ENCODE data around the gene MED20. TPM values are rescaled to one million over a fixed set of nuclear protein-coding genes. Genes with fewer than 3 reads are reported as not detected.

Gene MED20
- total RNA-seq, 1 experiment from 2014 or later = 42.4 TPM

- TF ChIP-seq ARID4B (CRISPR knock-in tag; IDR thresholded peaks at IDR 0.05; ENCODE audit: borderline replicate concordance) (no peak), MXD4 (CRISPR knock-in tag; IDR thresholded peaks at IDR 0.05; ENCODE audit: borderline replicate concordance) (no peak), CREM (CRISPR knock-in tag; IDR thresholded peaks at IDR 0.05) (no peak), CBFB (CRISPR knock-in tag; IDR thresholded peaks at IDR 0.05; ENCODE audit: low read depth) (no peak)
Measured at GRCh38 chr6:41878246-41878645, 42.7 kb downstream of the MED20 start (continued).

GRCh38 chr6:41877051-41877680, 43.8 kb downstream of the MED20 start:
- Mint-ChIP-seq H3K4me1 (0 out of 2 replicates have a peak, but pooled peaks cover 11% of the 10 kb centered on the region), H3K4me3 (no peak overlapping the region), H3K9me3 (no peaks in the 10 kb centered on the region), H3K36me3 (no peaks in the 10 kb centered on the region), H3K27ac (no peak overlapping the region), H3K27me3 (ENCODE audit: low read depth) (no peaks in the 10 kb centered on the region)
- ChIA-PET POLR2A (no interaction called here), CTCF (no interaction called here)
- no peak for DNase-seq (ENCODE audit: low spot score)
- TF ChIP-seq FOXJ3 (CRISPR knock-in tag; IDR thresholded peaks at IDR 0.05; ENCODE audit: borderline replicate concordance) (no peak), FOXP1 (CRISPR knock-in tag; IDR thresholded peaks at IDR 0.05; ENCODE audit: borderline replicate concordance) (no peak), ESRRA (CRISPR knock-in tag; IDR thresholded peaks at IDR 0.05; ENCODE audit: borderline replicate concordance) (no peak), PRRX2 (CRISPR knock-in tag; IDR thresholded peaks at IDR 0.05) (no peak), GABPB1 (CRISPR knock-in tag; IDR thresholded peaks at IDR 0.05) (no peak), GTF2I (CRISPR knock-in tag; conservative IDR thresholded peaks at IDR 0.05) (no peak), CTCF (IDR thresholded peaks at IDR 0.05) (no peak), PRDM15 (CRISPR knock-in tag; IDR thresholded peaks at IDR 0.05) (no peak), ELF4 (CRISPR knock-in tag; IDR thresholded peaks at IDR 0.05; ENCODE audit: low read depth) (no peak), TCF7 (CRISPR knock-in tag; IDR thresholded peaks at IDR 0.05; ENCODE audit: low read depth) (no peak), NR1H2 (CRISPR knock-in tag; IDR thresholded peaks at IDR 0.05) (no peak)
- ATAC-seq = no peak
